GM18951 (cell line): ENCODE measurements around the gene MRPL24.
"Not testable (repeated sequence)": the region's sequence is repeated elsewhere in the genome, so short reads cannot be mapped to it uniquely, and the experiment has no call there.

Source experiments
- POLR2A ChIP-seq: IDR thresholded peaks from 4 replicates; pipeline ENCODE4 v1.6.1; 2011; ENCODE audit warnings: mild to moderate bottlenecking; ENCODE audit not compliant: insufficient read length, insufficient read depth; ENCODE audit errors: extremely low read depth
- in situ Hi-C: fragments of 300-500 bp; cut with MboI; formaldehyde crosslinking; loops from one replicate; pipeline ENCODE4 v1.12.0; 2022; ENCODE audit warnings: low sequenced_read_pairs, mixed read lengths, inconsistent platforms; ENCODE audit not compliant: unreplicated experiment

Gene MRPL24

GRCh38 chr1:156768610-156769295, 27.9 kb upstream of the MRPL24 start:
- TF ChIP-seq POLR2A, result no peak
- in situ Hi-C loops, result no loop called here

- TF ChIP-seq POLR2A, result no peak
- in situ Hi-C loops, result no loop called here
Observed at GRCh38 chr1:156767879-156768604, 27.2 kb upstream of the MRPL24 start.

- in situ Hi-C loops, result no loop called here
- peak; percentile 28 for TF ChIP-seq POLR2A
Observed at GRCh38 chr1:156767101-156767878, 26.4 kb upstream of the MRPL24 start, which contains the start of gene PRCC. PRCC (plus strand) TSS chr1:156767535; CDS start chr1:156767772, 237 bp downstream.

GRCh38 chr1:156766298-156767100, 25.6 kb upstream of the MRPL24 start:
- in situ Hi-C loops, result no loop called here
- TF ChIP-seq POLR2A, result peak; percentile 51

GRCh38 chr1:156765666-156766065, 24.8 kb upstream of the MRPL24 start:
- in situ Hi-C loops, result no loop called here
- no peak for TF ChIP-seq POLR2A

GRCh38 chr1:156765136-156765535, 24.2 kb upstream of the MRPL24 start:
- in situ Hi-C loops, result not testable (repeated sequence)

GRCh38 chr1:156760796-156761104, 19.9 kb upstream of the MRPL24 start:
- in situ Hi-C loops, result no loop called here
- no peak for TF ChIP-seq POLR2A

- in situ Hi-C loops, result no loop called here
Observed at GRCh38 chr1:156760092-156760795, 19.4 kb upstream of the MRPL24 start.

GRCh38 chr1:156757572-156758253, 16.8 kb upstream of the MRPL24 start:
- in situ Hi-C loops, result not testable (repeated sequence)

More at GRCh38 chr1:156760092-156760795, 19.4 kb upstream of the MRPL24 start:
- TF ChIP-seq POLR2A, result no peak

- in situ Hi-C loops, result no loop called here
- TF ChIP-seq POLR2A, result no peak
Observed at GRCh38 chr1:156756355-156756754, 15.5 kb upstream of the MRPL24 start.

- no peak for TF ChIP-seq POLR2A
- in situ Hi-C loops, result no loop called here
Observed at GRCh38 chr1:156755527-156755950, 14.7 kb upstream of the MRPL24 start.

- TF ChIP-seq POLR2A, result no peak
Observed at GRCh38 chr1:156754219-156754618, 13.3 kb upstream of the MRPL24 start.

More at GRCh38 chr1:156754219-156754618, 13.3 kb upstream of the MRPL24 start:
- in situ Hi-C loops, result no loop called here
